ENCODE measurements around the gene HAUS7. TPM values are rescaled to one million over a fixed set of nuclear protein-coding genes. Genes with fewer than 3 reads are reported as not detected.

Gene HAUS7
- total RNA-seq, 2 experiments from 2014 or later: 42.5 to 47.9 TPM

GRCh38 chrX:153505361-153505760 lies 35.0 kb upstream of the HAUS7 start:
- no peak overlapping the region for H2AFZ ChIP-seq (ENCODE audit: low read length)
- no peak overlapping the region for H3K4me2 ChIP-seq (ENCODE audit: low read length)
- no peaks in the 10 kb centered on the region for H3K4me1 ChIP-seq (ENCODE audit: insufficient read depth, low read length, poor library complexity, severe bottlenecking)
- H3K4me3 ChIP-seq (ENCODE audit: low read depth, low read length, poor library complexity, severe bottlenecking): no peak overlapping the region
- POLR2A ChIA-PET: no interaction called here
- H3K79me2 ChIP-seq (ENCODE audit: insufficient read depth, low read depth, low read length): no peaks in the 10 kb centered on the region
- intact Hi-C loops (cut with micrococcal nuclease; ENCODE audit: unreplicated experiment): loop anchor here (5.0 kb wide), 4 partner anchors 33 to 563 kb away; partner anchors contain the start of gene HAUS7
- H3K27ac ChIP-seq (ENCODE audit: low read depth, low read length, poor library complexity, severe bottlenecking): no peak overlapping the region
- no TSS peak for BruUV-seq (replicated peaks)
- no peaks in the 10 kb centered on the region for H3K9me3 ChIP-seq (ENCODE audit: low read length)
- no peaks in the 10 kb centered on the region for H3K36me3 ChIP-seq (ENCODE audit: insufficient read depth, low read length)
- CTCF ChIA-PET (ENCODE audit: unreplicated experiment): no interaction called here
- TF ChIP-seq EZH2phosphoT487 (IDR thresholded peaks at IDR 0.05; ENCODE audit: borderline replicate concordance, low read depth, low read length): no peak
- no peak for TF ChIP-seq CTCF (conservative IDR thresholded peaks at IDR 0.05; ENCODE audit: low read length)
- no peak for DNase-seq (ENCODE audit: low spot score)
- H3K9me2 ChIP-seq (ENCODE audit: insufficient read depth, low read length): no peaks in the 10 kb centered on the region
- no peaks in the 10 kb centered on the region for H4K20me1 ChIP-seq (ENCODE audit: insufficient read depth, low read length)

- Histone ChIP-seq H3K27ac (ENCODE audit: low read depth, low read length, poor library complexity, severe bottlenecking) (no peak overlapping the region), H3K4me3 (ENCODE audit: low read depth, low read length, poor library complexity, severe bottlenecking) (no peak overlapping the region), H4K20me1 (ENCODE audit: insufficient read depth, low read length) (no peaks in the 10 kb centered on the region), H3K79me2 (ENCODE audit: insufficient read depth, low read depth, low read length) (no peaks in the 10 kb centered on the region), H3K36me3 (ENCODE audit: insufficient read depth, low read length) (no peaks in the 10 kb centered on the region), H3K9me3 (ENCODE audit: low read length) (no peaks in the 10 kb centered on the region), H3K4me2 (ENCODE audit: low read length) (no peak overlapping the region), H3K4me1 (ENCODE audit: insufficient read depth, low read length, poor library complexity, severe bottlenecking) (no peaks in the 10 kb centered on the region), H3K9me2 (ENCODE audit: insufficient read depth, low read length) (no peaks in the 10 kb centered on the region), H2AFZ (ENCODE audit: low read length) (no peak overlapping the region)
- intact Hi-C loops (cut with micrococcal nuclease; ENCODE audit: unreplicated experiment): loop anchor here (5.0 kb wide), 4 partner anchors 32 to 562 kb away; partner anchors contain the start of gene HAUS7
- DNase-seq (ENCODE audit: low spot score): peak; percentile 9
- no TSS peak for BruUV-seq (replicated peaks)
- TF ChIP-seq CTCF (conservative IDR thresholded peaks at IDR 0.05; ENCODE audit: low read length): no peak
- no peak for TF ChIP-seq EZH2phosphoT487 (IDR thresholded peaks at IDR 0.05; ENCODE audit: borderline replicate concordance, low read depth, low read length)
- CTCF ChIA-PET (ENCODE audit: unreplicated experiment): no interaction called here
- POLR2A ChIA-PET: no interaction called here
These were observed 34.2 kb upstream of the HAUS7 start for GRCh38 chrX:153504445-153505016.

- intact Hi-C loops (cut with micrococcal nuclease; ENCODE audit: unreplicated experiment): no loop called here
- Histone ChIP-seq H3K79me2 (ENCODE audit: insufficient read depth, low read depth, low read length) (no peaks in the 10 kb centered on the region), H2AFZ (ENCODE audit: low read length) (no peak overlapping the region), H3K36me3 (ENCODE audit: insufficient read depth, low read length) (no peaks in the 10 kb centered on the region), H3K27ac (ENCODE audit: low read depth, low read length, poor library complexity, severe bottlenecking) (no peak overlapping the region), H4K20me1 (ENCODE audit: insufficient read depth, low read length) (no peaks in the 10 kb centered on the region), H3K9me3 (ENCODE audit: low read length) (no peaks in the 10 kb centered on the region), H3K9me2 (ENCODE audit: insufficient read depth, low read length) (no peaks in the 10 kb centered on the region), H3K4me2 (ENCODE audit: low read length) (no peak overlapping the region), H3K4me3 (ENCODE audit: low read depth, low read length, poor library complexity, severe bottlenecking) (no peak overlapping the region), H3K4me1 (ENCODE audit: insufficient read depth, low read length, poor library complexity, severe bottlenecking) (no peaks in the 10 kb centered on the region)
- ChIA-PET CTCF (ENCODE audit: unreplicated experiment) (no interaction called here), POLR2A (no interaction called here)
- TF ChIP-seq CTCF (conservative IDR thresholded peaks at IDR 0.05; ENCODE audit: low read length): no peak
- TF ChIP-seq EZH2phosphoT487 (IDR thresholded peaks at IDR 0.05; ENCODE audit: borderline replicate concordance, low read depth, low read length): no peak
- no peak for DNase-seq (ENCODE audit: low spot score)
- BruUV-seq (replicated peaks): no TSS peak
These were observed 32.4 kb upstream of the HAUS7 start for GRCh38 chrX:153502796-153503195.
